Stomach (tissue), 9 donors: ENCODE results near the gene SLC4A4. TPM values are rescaled to one million over a fixed set of nuclear protein-coding genes. Genes with fewer than 3 reads are reported as not detected.

Experiments used
- DNase-seq, 2 donors: peaks; one replicate each; pipeline versions ENCODE4 v3.0.0 to v3.0.0-alpha.2; 2013 to 2019
- H3K27ac ChIP-seq, 5 donors: fragments of 200-600 bp in 4 of 5; sonication (generic) in 4 of 5; one replicate each; pipeline ENCODE4 v1.5.1; 2013 to 2019; ENCODE audit warnings: mild to moderate bottlenecking in 1 of 5, moderate library complexity in 1 of 5
- H3K27me3 ChIP-seq, 3 donors: fragments of 200-600 bp; sonication (generic); one replicate each; pipeline ENCODE4 v1.5.1; 2017 to 2019; ENCODE audit warnings: mixed run types in 1 of 3
- H3K36me3 ChIP-seq, 4 donors: fragments of 200-600 bp; sonication (generic); 1 replicate in 3 of 4; 2 replicates in 1 of 4; pipeline ENCODE4 v1.5.1; 2016 to 2019
- H3K4me1 ChIP-seq, 4 donors: fragments of 200-600 bp; sonication (generic); one replicate each; pipeline ENCODE4 v1.5.1; 2016 to 2019
- H3K4me3 ChIP-seq, 4 donors: fragments of 200-600 bp; sonication (generic) in 3 of 4; one replicate each; pipeline ENCODE4 v1.5.1; 2016 to 2019; ENCODE audit warnings: mild to moderate bottlenecking in 1 of 4
- H3K9me3 ChIP-seq, 4 donors: fragments of 200-600 bp; sonication (generic); one replicate each; pipeline ENCODE4 v1.5.1; 2016 to 2019
- CTCF ChIP-seq, 7 experiments: fragments of 450-650 bp in 4 of 7; fragments of 200-600 bp in 3 of 7; sonication (generic) in 3 of 7; IDR thresholded peaks; one replicate each; pipeline ENCODE4 v1.5.1; 2016 to 2019; ENCODE audit warnings: antibody characterized with exemption in 7 of 7, control low read depth in 2 of 7, mild to moderate bottlenecking in 1 of 7
- EP300 ChIP-seq: sonication (generic); formaldehyde crosslinking; IDR thresholded peaks from one replicate; pipeline ENCODE4 v1.6.1; 2017; ENCODE audit warnings: antibody characterized with exemption
- POLR2A ChIP-seq, 4 donors: fragments of 450-650 bp; IDR thresholded peaks; one replicate each; pipeline ENCODE4 v1.6.1; 2016; ENCODE audit warnings: antibody characterized with exemption in 4 of 4, control low read depth in 2 of 4, mild to moderate bottlenecking in 1 of 4, moderate library complexity in 1 of 4
- POLR2AphosphoS5 ChIP-seq, 3 donors: sonication (generic); formaldehyde crosslinking; IDR thresholded peaks; one replicate each; pipeline ENCODE4 v1.6.1; 2016; ENCODE audit warnings: antibody characterized with exemption in 3 of 3
- WGBS, 5 donors: extraction: QIAGEN DNeasy Blood & Tissue Kit in 3 of 5; methylation state at CpG; one replicate each; pipeline versions ENCODE4 v1.1.5 to v1.1.7; 2013 to 2018; 5-methylcytosine and 5-hydroxymethylcytosine counted together
- intact Hi-C: fragments of 100-400 bp; cut with DNase I; formaldehyde crosslinking; loops from one replicate; pipeline ENCODE4 v1.15.1; 2023; ENCODE audit warnings: low total_unique reads
- polyA plus RNA-seq, 3 donors: library from polyadenylated mRNA; stranded (reverse); fragments of 200-250 nt; gene quantifications; one replicate each; pipeline ENCODE4 v1.2.3, GENCODE V29; 2013
- total RNA-seq, 5 donors: library from RNA; depleted of rRNA; stranded (reverse); fragments of >200 nt; gene quantifications; one replicate each; pipeline versions ENCODE4 v1.1.0 to v1.2.3, GENCODE V29; 2014 to 2016
- donor health status: healthy with polysubstance abuse.
- donor health status: Bipolar disorder and iron deficiency.
- donor health status: healthy.

Gene SLC4A4
- total and polyA plus RNA-seq, 8 donors = 1.8 to 95.3 (median 12.8) TPM

GRCh38 chr4:71383984-71384383, 45.2 kb downstream of the SLC4A4 start:
- DNase-seq = no peak
- WGBS, 5 donors = 90 to 100% (median 100%) methylated on average over 1 of the region's 1 CpG
- no peaks in the 10 kb centered on the region for H3K36me3 ChIP-seq
- H3K9me3 ChIP-seq = no peaks in the 10 kb centered on the region
- H3K4me1 ChIP-seq = peaks cover 0 to 4% (median under 1%) of the 10 kb centered on the region in 4 donors
- intact Hi-C loops = no loop called here
- TF ChIP-seq POLR2AphosphoS5 (IDR thresholded peaks at IDR 0.05) (no peak), POLR2A (IDR thresholded peaks at IDR 0.05) (no peak), CTCF (IDR thresholded peaks at IDR 0.05) (no peak), EP300 (no peak)
- no peak overlapping the region for H3K4me3 ChIP-seq
- H3K27me3 ChIP-seq = no peaks in the 10 kb centered on the region
- no peak overlapping the region for H3K27ac ChIP-seq

GRCh38 chr4:71389149-71389827, 50.5 kb downstream of the SLC4A4 start:
- Histone ChIP-seq H3K4me3 (no peak overlapping the region), H3K27ac (no peak overlapping the region), H3K27me3 (no peaks in the 10 kb centered on the region), H3K36me3 (no peaks in the 10 kb centered on the region), H3K9me3 (no peaks in the 10 kb centered on the region), H3K4me1 (peaks cover 0 to 20% (median 6%) of the 10 kb centered on the region in 4 donors)
- 13 to 32% (median 24%) methylated on average over 2 of the region's 2 CpGs for WGBS, 5 donors
- intact Hi-C loops = no loop called here
- peak in 1 of 3 donors; percentile 53 for TF ChIP-seq POLR2AphosphoS5 (IDR thresholded peaks at IDR 0.05)
- TF ChIP-seq POLR2A (IDR thresholded peaks at IDR 0.05) = no peak
- peak; percentile 63 to 72 for DNase-seq

GRCh38 chr4:71392109-71392508, 53.3 kb downstream of the SLC4A4 start:
- DNase-seq = no peak
- no peak for TF ChIP-seq POLR2A (IDR thresholded peaks at IDR 0.05)
- TF ChIP-seq EP300 = no peak
- TF ChIP-seq POLR2AphosphoS5 (IDR thresholded peaks at IDR 0.05) = no peak
- TF ChIP-seq CTCF (IDR thresholded peaks at IDR 0.05) = no peak
- H3K4me3 ChIP-seq = no peak overlapping the region
- WGBS, 5 donors = 86 to 93% (median 91%) methylated on average over 3 of the region's 3 CpGs
- no peaks in the 10 kb centered on the region for H3K36me3 ChIP-seq
- no peaks in the 10 kb centered on the region for H3K9me3 ChIP-seq
- H3K27me3 ChIP-seq = no peaks in the 10 kb centered on the region
- intact Hi-C loops = no loop called here
- no peak overlapping the region for H3K27ac ChIP-seq
- peaks cover 0 to 20% (median 6%) of the 10 kb centered on the region in 4 donors for H3K4me1 ChIP-seq

- H3K27ac ChIP-seq = no peak overlapping the region
- H3K9me3 ChIP-seq = no peaks in the 10 kb centered on the region
- TF ChIP-seq POLR2A (IDR thresholded peaks at IDR 0.05) (no peak), EP300 (no peak), POLR2AphosphoS5 (IDR thresholded peaks at IDR 0.05) (no peak), CTCF (IDR thresholded peaks at IDR 0.05) (no peak)
- H3K36me3 ChIP-seq = no peaks in the 10 kb centered on the region
- no peak overlapping the region for H3K4me3 ChIP-seq
- no peak for DNase-seq
- H3K4me1 ChIP-seq = no peaks in the 10 kb centered on the region
- H3K27me3 ChIP-seq = no peaks in the 10 kb centered on the region
- 50 to 86% (median 72%) methylated on average over 1 of the region's 1 CpG for WGBS, 5 donors
- intact Hi-C loops = no loop called here
These were observed 57.6 kb downstream of the SLC4A4 start for GRCh38 chr4:71396382-71396781.

- peaks cover 0 to 2% (median 0%) of the 10 kb centered on the region in 4 donors for H3K4me1 ChIP-seq
- no peak for TF ChIP-seq POLR2AphosphoS5 (IDR thresholded peaks at IDR 0.05)
- TF ChIP-seq EP300 = no peak
- TF ChIP-seq CTCF (IDR thresholded peaks at IDR 0.05) = no peak
- TF ChIP-seq POLR2A (IDR thresholded peaks at IDR 0.05) = no peak
- intact Hi-C loops = no loop called here
- no peak for DNase-seq
- H3K4me3 ChIP-seq = no peak overlapping the region
- H3K36me3 ChIP-seq = no peaks in the 10 kb centered on the region
- H3K27me3 ChIP-seq = no peaks in the 10 kb centered on the region
- no peaks in the 10 kb centered on the region for H3K9me3 ChIP-seq
- no peak overlapping the region for H3K27ac ChIP-seq
These were observed 62.0 kb downstream of the SLC4A4 start for GRCh38 chr4:71400810-71401209.
